Uterus (tissue), 4 donors: ENCODE measurements around the gene SAP30BP. TPM values are rescaled to one million over a fixed set of nuclear protein-coding genes. Genes with fewer than 3 reads are reported as not detected.

Source experiments
- DNase-seq, 2 donors: peaks; one replicate each; pipeline ENCODE4 v3.0.0-alpha.2; 2019 to 2020
- H3K27ac ChIP-seq, 2 donors: fragments of 200-600 bp; sonication (generic); 1 replicate in 1 of 2; 2 replicates in 1 of 2; pipeline ENCODE4 v1.5.1; 2016 to 2018
- H3K27me3 ChIP-seq, 2 donors: fragments of 200-600 bp; sonication (generic); one replicate each; pipeline ENCODE4 v1.5.1; 2018 to 2019; ENCODE audit warnings: control low read depth in 1 of 2
- H3K36me3 ChIP-seq, 2 donors: fragments of 200-600 bp; sonication (generic); one replicate each; pipeline ENCODE4 v1.5.1; 2019; ENCODE audit warnings: control low read depth in 1 of 2
- H3K4me1 ChIP-seq, 2 donors: fragments of 200-600 bp; sonication (generic); one replicate each; pipeline ENCODE4 v1.5.1; 2018 to 2019; ENCODE audit warnings: control low read depth in 1 of 2
- H3K4me3 ChIP-seq, 2 donors: fragments of 200-600 bp; sonication (generic); 1 replicate in 1 of 2; 2 replicates in 1 of 2; pipeline ENCODE4 v1.5.1; 2018 to 2019; ENCODE audit warnings: mild to moderate bottlenecking in 1 of 2
- H3K9me3 ChIP-seq, 2 donors: fragments of 200-600 bp; sonication (generic); one replicate each; pipeline ENCODE4 v1.5.1; 2019; ENCODE audit warnings: control low read depth in 1 of 2
- POLR2A ChIP-seq, 2 donors: fragments of 450-650 bp; IDR thresholded peaks; one replicate each; pipeline ENCODE4 v1.6.1; 2016; ENCODE audit warnings: antibody characterized with exemption in 2 of 2, mild to moderate bottlenecking in 1 of 2, moderate library complexity in 1 of 2
- intact Hi-C: fragments of 100-400 bp; cut with DNase I; formaldehyde crosslinking; loops from one replicate; pipeline ENCODE4 v1.15.1; 2023; ENCODE audit warnings: low total_unique reads
- total RNA-seq, 4 donors: library from RNA; depleted of rRNA in 3 of 4; stranded (reverse); fragments of >200 nt in 3 of 4; gene quantifications; one replicate each; pipeline versions ENCODE4 v1.1.0 to v1.2.4, GENCODE V29; 2014 to 2023
- TF ChIP-seq, protein P1 (sequence below), 4 experiments: fragments of 200-600 bp in 2 of 4; fragments of 450-650 bp in 2 of 4; sonication (generic) in 2 of 4; IDR thresholded peaks; one replicate each; pipeline ENCODE4 v1.5.1; 2016 to 2019; ENCODE audit warnings: antibody characterized with exemption in 4 of 4, mild to moderate bottlenecking in 2 of 4, moderate library complexity in 1 of 4
- donor health status: DM: yes; HTN: yes; CAD: no.

SAP30BP gene
- 10 to 100 TPM; 14.1 to 87.7 (median 64.7) TPM for total RNA-seq

GRCh38 chr17:75666959-75667790 lies at the start of gene SAP30BP, which contains the start of gene RECQL5:
Gene SAP30BP, plus strand, starts transcription at chr17:75667338. Its CDS starts 35 bp downstream, at chr17:75667373.
Gene RECQL5, minus strand, starts transcription at chr17:75667154. Its CDS starts 597 bp downstream, at chr17:75666557.
- no peaks in the 10 kb centered on the region for H3K27me3 ChIP-seq
- peak within 1 kb of the TSS; percentile 86 to 87 for H3K27ac ChIP-seq
- H3K9me3 ChIP-seq: no peaks in the 10 kb centered on the region
- H3K36me3 ChIP-seq: no peaks in the 10 kb centered on the region
- H3K4me1 ChIP-seq: peaks cover 5 to 11% of the 10 kb centered on the region in 2 donors
- peak; percentile 98 for DNase-seq
- intact Hi-C loops: no loop called here
- TF ChIP-seq, protein P1, sequence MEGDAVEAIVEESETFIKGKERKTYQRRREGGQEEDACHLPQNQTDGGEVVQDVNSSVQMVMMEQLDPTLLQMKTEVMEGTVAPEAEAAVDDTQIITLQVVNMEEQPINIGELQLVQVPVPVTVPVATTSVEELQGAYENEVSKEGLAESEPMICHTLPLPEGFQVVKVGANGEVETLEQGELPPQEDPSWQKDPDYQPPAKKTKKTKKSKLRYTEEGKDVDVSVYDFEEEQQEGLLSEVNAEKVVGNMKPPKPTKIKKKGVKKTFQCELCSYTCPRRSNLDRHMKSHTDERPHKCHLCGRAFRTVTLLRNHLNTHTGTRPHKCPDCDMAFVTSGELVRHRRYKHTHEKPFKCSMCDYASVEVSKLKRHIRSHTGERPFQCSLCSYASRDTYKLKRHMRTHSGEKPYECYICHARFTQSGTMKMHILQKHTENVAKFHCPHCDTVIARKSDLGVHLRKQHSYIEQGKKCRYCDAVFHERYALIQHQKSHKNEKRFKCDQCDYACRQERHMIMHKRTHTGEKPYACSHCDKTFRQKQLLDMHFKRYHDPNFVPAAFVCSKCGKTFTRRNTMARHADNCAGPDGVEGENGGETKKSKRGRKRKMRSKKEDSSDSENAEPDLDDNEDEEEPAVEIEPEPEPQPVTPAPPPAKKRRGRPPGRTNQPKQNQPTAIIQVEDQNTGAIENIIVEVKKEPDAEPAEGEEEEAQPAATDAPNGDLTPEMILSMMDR (IDR thresholded peaks at IDR 0.05): peak in 1 of 4 experiments; percentile 28
- peak; percentile 43 to 73 for TF ChIP-seq POLR2A (IDR thresholded peaks at IDR 0.05)
- H3K4me3 ChIP-seq: peak within 1 kb of the TSS; percentile 77 to 93

- no peaks in the 10 kb centered on the region for H3K4me1 ChIP-seq
- H3K27me3 ChIP-seq: no peaks in the 10 kb centered on the region
- no peak overlapping the region for H3K27ac ChIP-seq
- H3K9me3 ChIP-seq: no peaks in the 10 kb centered on the region
- no peaks in the 10 kb centered on the region for H3K36me3 ChIP-seq
- H3K4me3 ChIP-seq: no peak overlapping the region
- TF ChIP-seq, protein P1 (IDR thresholded peaks at IDR 0.05): no peak
- TF ChIP-seq POLR2A (IDR thresholded peaks at IDR 0.05): no peak
- DNase-seq: no peak
- intact Hi-C loops: no loop called here
Observed at GRCh38 chr17:75617675-75618074, 49.5 kb upstream of the SAP30BP start.

GRCh38 chr17:75619506-75620431 lies 47.4 kb upstream of the SAP30BP start:
- H3K9me3 ChIP-seq: no peaks in the 10 kb centered on the region
- H3K4me1 ChIP-seq: no peaks in the 10 kb centered on the region
- H3K4me3 ChIP-seq: no peak overlapping the region
- DNase-seq: no peak
- H3K27ac ChIP-seq: no peak overlapping the region
- TF ChIP-seq, protein P1 (IDR thresholded peaks at IDR 0.05): no peak
- no peak for TF ChIP-seq POLR2A (IDR thresholded peaks at IDR 0.05)
- intact Hi-C loops: no loop called here
- H3K27me3 ChIP-seq: no peaks in the 10 kb centered on the region
- H3K36me3 ChIP-seq: no peaks in the 10 kb centered on the region

DNA sequence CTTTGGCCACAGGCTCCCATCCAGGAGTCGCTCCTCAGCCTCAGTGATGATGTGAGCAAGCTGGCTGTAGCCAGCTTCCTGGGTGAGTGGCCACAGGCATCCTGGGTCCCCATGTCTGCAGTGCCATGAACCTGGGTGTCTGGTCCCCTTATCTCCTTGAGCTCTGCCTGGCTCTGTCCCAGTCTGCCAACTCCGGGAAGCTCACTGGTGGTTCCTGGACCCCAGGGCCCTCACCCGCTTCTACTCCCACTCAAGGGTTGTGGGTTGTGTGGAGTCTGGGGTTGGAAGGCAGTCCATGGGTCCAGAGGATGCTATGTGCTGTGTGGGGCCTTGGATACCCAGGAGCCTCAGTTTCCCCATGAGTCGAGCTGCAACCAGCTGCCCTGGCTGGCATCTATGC lies 45.6 kb upstream of the SAP30BP start:
- Histone ChIP-seq H3K27ac (no peak overlapping the region), H3K4me1 (no peaks in the 10 kb centered on the region), H3K9me3 (no peaks in the 10 kb centered on the region), H3K27me3 (no peaks in the 10 kb centered on the region), H3K36me3 (no peaks in the 10 kb centered on the region), H3K4me3 (no peak overlapping the region)
- no peak for DNase-seq
- TF ChIP-seq, protein P1 (IDR thresholded peaks at IDR 0.05): no peak
- no peak for TF ChIP-seq POLR2A (IDR thresholded peaks at IDR 0.05)
- intact Hi-C loops: no loop called here
